GM23338 (cell line): ENCODE measurements around the gene ESPNL.

ENCODE experiments used
- EZH2 ChIP-seq: fragments of 200-600 bp; sonication (generic); IDR thresholded peaks from one replicate; pipeline ENCODE4 v1.8.0; 2017; ENCODE audit warnings: antibody characterized with exemption, mild to moderate bottlenecking, low read depth; ENCODE audit not compliant: unreplicated experiment
- JUNB ChIP-seq: IDR thresholded peaks from one replicate; pipeline ENCODE4 v1.6.1; 2016; ENCODE audit warnings: antibody characterized with exemption; ENCODE audit not compliant: unreplicated experiment
- ZNF114 ChIP-seq: fragments of 250-450 bp; sonication (Bioruptor Pico); IDR thresholded peaks from 2 replicates; pipeline ENCODE4 v1.5.0; 2020; ENCODE audit warnings: mild to moderate bottlenecking, moderate library complexity
- TF ChIP-seq, protein P1 (sequence below), 2 experiments: fragments of 200-600 bp in 1 of 2; sonication (generic) in 1 of 2; conservative IDR thresholded peaks; 2 replicates each; pipeline versions ENCODE4 v1.5.1 to v1.6.1; 2016 to 2017; ENCODE audit warnings: antibody characterized with exemption in 2 of 2, low read depth in 2 of 2, mild to moderate bottlenecking in 2 of 2, moderate library complexity in 1 of 2
- TF ChIP-seq, protein P2 (sequence below): IDR thresholded peaks from one replicate; pipeline ENCODE4 v1.6.1; 2018; ENCODE audit warnings: antibody characterized with exemption; ENCODE audit not compliant: unreplicated experiment

DNA sequence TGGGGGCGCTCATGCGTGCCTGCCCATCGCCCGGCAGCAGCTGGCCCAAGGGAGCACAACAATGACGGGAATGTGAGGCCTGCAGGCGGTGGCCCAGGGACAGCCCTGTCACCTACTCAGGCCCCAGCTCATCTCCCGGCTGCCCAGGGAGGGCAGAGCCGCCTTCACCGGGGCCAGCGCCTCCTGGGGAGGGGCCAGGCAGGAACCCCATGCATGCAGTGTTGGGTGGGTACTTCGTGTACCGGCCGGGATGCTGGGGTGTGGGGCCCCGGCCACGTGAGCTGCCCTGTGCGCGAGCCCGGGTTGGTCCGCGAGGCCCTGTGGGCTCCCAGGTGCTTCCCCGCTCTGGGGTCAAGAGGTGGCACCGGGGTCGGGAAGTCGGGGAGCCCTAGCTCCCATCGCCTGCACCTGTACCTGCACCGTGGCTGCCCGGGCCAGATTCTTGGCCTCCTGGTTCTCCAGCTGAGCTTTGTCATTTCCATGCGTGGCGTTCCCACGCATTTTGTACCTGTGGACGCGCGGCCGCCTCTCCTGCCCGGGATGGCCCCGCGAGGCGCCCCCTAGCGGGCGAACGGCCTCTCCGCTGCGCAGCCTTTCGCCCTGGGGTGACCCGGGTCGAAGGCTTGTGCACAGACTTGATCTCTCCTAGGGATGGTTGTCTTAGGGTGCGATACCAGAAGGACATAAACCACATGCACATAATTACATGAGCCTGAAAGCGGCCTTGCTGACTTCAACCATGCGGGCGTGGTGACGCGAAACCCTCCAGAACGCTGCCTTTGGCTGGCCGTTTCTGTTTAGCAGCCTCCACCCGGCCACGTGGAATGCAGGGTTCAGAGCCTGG is 39.3 kb downstream of the ESPNL start:
- TF ChIP-seq, protein P1, sequence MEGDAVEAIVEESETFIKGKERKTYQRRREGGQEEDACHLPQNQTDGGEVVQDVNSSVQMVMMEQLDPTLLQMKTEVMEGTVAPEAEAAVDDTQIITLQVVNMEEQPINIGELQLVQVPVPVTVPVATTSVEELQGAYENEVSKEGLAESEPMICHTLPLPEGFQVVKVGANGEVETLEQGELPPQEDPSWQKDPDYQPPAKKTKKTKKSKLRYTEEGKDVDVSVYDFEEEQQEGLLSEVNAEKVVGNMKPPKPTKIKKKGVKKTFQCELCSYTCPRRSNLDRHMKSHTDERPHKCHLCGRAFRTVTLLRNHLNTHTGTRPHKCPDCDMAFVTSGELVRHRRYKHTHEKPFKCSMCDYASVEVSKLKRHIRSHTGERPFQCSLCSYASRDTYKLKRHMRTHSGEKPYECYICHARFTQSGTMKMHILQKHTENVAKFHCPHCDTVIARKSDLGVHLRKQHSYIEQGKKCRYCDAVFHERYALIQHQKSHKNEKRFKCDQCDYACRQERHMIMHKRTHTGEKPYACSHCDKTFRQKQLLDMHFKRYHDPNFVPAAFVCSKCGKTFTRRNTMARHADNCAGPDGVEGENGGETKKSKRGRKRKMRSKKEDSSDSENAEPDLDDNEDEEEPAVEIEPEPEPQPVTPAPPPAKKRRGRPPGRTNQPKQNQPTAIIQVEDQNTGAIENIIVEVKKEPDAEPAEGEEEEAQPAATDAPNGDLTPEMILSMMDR (conservative IDR thresholded peaks at IDR 0.05; ENCODE audit: low read depth in 2 of 2), result peak; percentile 81 to 93
- TF ChIP-seq, protein P2, sequence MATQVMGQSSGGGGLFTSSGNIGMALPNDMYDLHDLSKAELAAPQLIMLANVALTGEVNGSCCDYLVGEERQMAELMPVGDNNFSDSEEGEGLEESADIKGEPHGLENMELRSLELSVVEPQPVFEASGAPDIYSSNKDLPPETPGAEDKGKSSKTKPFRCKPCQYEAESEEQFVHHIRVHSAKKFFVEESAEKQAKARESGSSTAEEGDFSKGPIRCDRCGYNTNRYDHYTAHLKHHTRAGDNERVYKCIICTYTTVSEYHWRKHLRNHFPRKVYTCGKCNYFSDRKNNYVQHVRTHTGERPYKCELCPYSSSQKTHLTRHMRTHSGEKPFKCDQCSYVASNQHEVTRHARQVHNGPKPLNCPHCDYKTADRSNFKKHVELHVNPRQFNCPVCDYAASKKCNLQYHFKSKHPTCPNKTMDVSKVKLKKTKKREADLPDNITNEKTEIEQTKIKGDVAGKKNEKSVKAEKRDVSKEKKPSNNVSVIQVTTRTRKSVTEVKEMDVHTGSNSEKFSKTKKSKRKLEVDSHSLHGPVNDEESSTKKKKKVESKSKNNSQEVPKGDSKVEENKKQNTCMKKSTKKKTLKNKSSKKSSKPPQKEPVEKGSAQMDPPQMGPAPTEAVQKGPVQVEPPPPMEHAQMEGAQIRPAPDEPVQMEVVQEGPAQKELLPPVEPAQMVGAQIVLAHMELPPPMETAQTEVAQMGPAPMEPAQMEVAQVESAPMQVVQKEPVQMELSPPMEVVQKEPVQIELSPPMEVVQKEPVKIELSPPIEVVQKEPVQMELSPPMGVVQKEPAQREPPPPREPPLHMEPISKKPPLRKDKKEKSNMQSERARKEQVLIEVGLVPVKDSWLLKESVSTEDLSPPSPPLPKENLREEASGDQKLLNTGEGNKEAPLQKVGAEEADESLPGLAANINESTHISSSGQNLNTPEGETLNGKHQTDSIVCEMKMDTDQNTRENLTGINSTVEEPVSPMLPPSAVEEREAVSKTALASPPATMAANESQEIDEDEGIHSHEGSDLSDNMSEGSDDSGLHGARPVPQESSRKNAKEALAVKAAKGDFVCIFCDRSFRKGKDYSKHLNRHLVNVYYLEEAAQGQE, result no peak
- no peak for TF ChIP-seq EZH2
- TF ChIP-seq JUNB, result no peak
- no peak for TF ChIP-seq ZNF114 (CRISPR knock-in tag)
